NCI-H1105 treated with DMSO at 0.1 percent for 48 hours (cell line): Measurements from ENCODE around the gene LYSMD2.
A peak's percentile ranks its signal among the peaks of the same experiment; 100 is the strongest.
"Not testable (repeated sequence)": the region's sequence is repeated elsewhere in the genome, so short reads cannot be mapped to it uniquely, and the experiment has no call there.

ENCODE experiments used
- DNase-seq: peaks from one replicate; lab custom pipeline; 2025; lab: John Stamatoyannopoulos, UW

LYSMD2 gene

GRCh38 chr15:51737522-51738305, at the start of gene LYSMD2:
Gene LYSMD2, minus strand, starts transcription at chr15:51737655. Its CDS starts 33 bp downstream, at chr15:51737622.
- DNase-seq: peak; percentile 25

GRCh38 chr15:51787130-51787529, 49.7 kb upstream of the LYSMD2 start:
- DNase-seq: not testable (repeated sequence)

GRCh38 chr15:51783967-51784366, 46.5 kb upstream of the LYSMD2 start:
- no peak for DNase-seq

GRCh38 chr15:51782357-51782896, 45.0 kb upstream of the LYSMD2 start:
- DNase-seq: peak; percentile 20

GRCh38 chr15:51781506-51781905, 44.1 kb upstream of the LYSMD2 start:
- DNase-seq: no peak

- no peak for DNase-seq
These were observed 43.2 kb upstream of the LYSMD2 start for GRCh38 chr15:51780636-51781035.

GRCh38 chr15:51776952-51777569, 39.6 kb upstream of the LYSMD2 start:
- peak; percentile 51 for DNase-seq

GRCh38 chr15:51775967-51776816, 38.7 kb upstream of the LYSMD2 start:
- DNase-seq: peak; percentile 40

GRCh38 chr15:51774916-51775315, 37.5 kb upstream of the LYSMD2 start:
- no peak for DNase-seq

GRCh38 chr15:51771773-51772172, 34.3 kb upstream of the LYSMD2 start:
- DNase-seq: no peak

GRCh38 chr15:51770902-51771301, 33.4 kb upstream of the LYSMD2 start:
- no peak for DNase-seq

- DNase-seq: no peak
These were observed 30.6 kb upstream of the LYSMD2 start for GRCh38 chr15:51768018-51768417.

GRCh38 chr15:51766341-51766740, 28.9 kb upstream of the LYSMD2 start:
- DNase-seq: no peak

- DNase-seq: no peak
These were observed 28.3 kb upstream of the LYSMD2 start for GRCh38 chr15:51765751-51766150.

- no peak for DNase-seq
These were observed 23.4 kb upstream of the LYSMD2 start for GRCh38 chr15:51760805-51761204.

GRCh38 chr15:51759557-51760070, 22.2 kb upstream of the LYSMD2 start:
- DNase-seq: peak; percentile 25

- DNase-seq: peak; percentile 4
These were observed 21.2 kb upstream of the LYSMD2 start for GRCh38 chr15:51758645-51759044.

GRCh38 chr15:51757450-51757849, 20.0 kb upstream of the LYSMD2 start:
- no peak for DNase-seq

- no peak for DNase-seq
These were observed 19.0 kb upstream of the LYSMD2 start for GRCh38 chr15:51756482-51756881.

GRCh38 chr15:51755790-51756189, 18.3 kb upstream of the LYSMD2 start:
- DNase-seq: no peak

GRCh38 chr15:51754267-51754666, 16.8 kb upstream of the LYSMD2 start:
- DNase-seq: no peak

- DNase-seq: no peak
These were observed 15.4 kb upstream of the LYSMD2 start for GRCh38 chr15:51752888-51753287.
